GM10248 (cell line): Measurements from ENCODE around the gene BMPR1A.

Source experiments
- CTCF ChIA-PET: fragments of 300-600 bp; sonication (Branson Sonifier 250); formaldehyde crosslinking; extraction: SDS; loops from one replicate; lab custom pipeline; 2021; ENCODE audit warnings: antibody characterized with exemption; lab: Yijun Ruan, JAX
- POLR2A ChIA-PET: fragments of 350-650 bp; sonication (Branson Sonifier 250); formaldehyde crosslinking; extraction: SDS; loops from one replicate; lab custom pipeline; 2020; ENCODE audit warnings: antibody characterized with exemption; lab: Yijun Ruan, JAX
- DNase-seq: peaks from one replicate; pipeline ENCODE4 v3.0.0; 2012; ENCODE audit errors: extremely low spot score
- CTCF ChIP-seq: IDR thresholded peaks from 2 replicates; pipeline ENCODE4 v1.5.1; 2012; ENCODE audit warnings: mild to moderate bottlenecking, low read depth; ENCODE audit errors: extremely low read depth, missing control alignments, control extremely low read depth

BMPR1A gene

GRCh38 chr10:86905429-86905828, 149.0 kb downstream of the BMPR1A start:
- no peak for DNase-seq
- ChIA-PET POLR2A (no interaction called here), CTCF (interaction anchor here (1.1 kb wide), 2 partner anchors 13 to 34 kb away, joined by 3 to 4 read pairs; no protein-coding TSS in a partner anchor)
- no peak for TF ChIP-seq CTCF

GRCh38 chr10:86914734-86915133, 158.3 kb downstream of the BMPR1A start:
- no peak for DNase-seq
- no peak for TF ChIP-seq CTCF
- CTCF ChIA-PET: interaction anchor here (0.6 to 0.9 kb wide), 2 partner anchors 13 to 25 kb away, joined by 3 read pairs; no protein-coding TSS in a partner anchor
- POLR2A ChIA-PET: no interaction called here

- POLR2A ChIA-PET: no interaction called here
Measured at GRCh38 chr10:86918022-86918471, 161.6 kb downstream of the BMPR1A start.

GRCh38 chr10:86922553-86922961, 166.1 kb downstream of the BMPR1A start:
- ChIA-PET CTCF (no interaction called here), POLR2A (no interaction called here)
- no peak for DNase-seq
- no peak for TF ChIP-seq CTCF

More at GRCh38 chr10:86918022-86918471, 161.6 kb downstream of the BMPR1A start:
- CTCF ChIA-PET: interaction anchor here (1.0 to 1.3 kb wide), 4 partner anchors 9 to 518 kb away, joined by 3 read pairs; no protein-coding TSS in a partner anchor
- TF ChIP-seq CTCF: no peak
- no peak for DNase-seq

- DNase-seq: no peak
- no peak for TF ChIP-seq CTCF
- POLR2A ChIA-PET: no interaction called here
- CTCF ChIA-PET: interaction anchor here (1.0 to 5.5 kb wide), 2 partner anchors 10 to 37 kb away, joined by 3 to 30 read pairs; no protein-coding TSS in a partner anchor
Measured at GRCh38 chr10:86929468-86930380, 173.3 kb downstream of the BMPR1A start.

GRCh38 chr10:86931872-86932271, 175.5 kb downstream of the BMPR1A start:
- CTCF ChIA-PET: interaction anchor here (1.1 to 1.5 kb wide), 3 partner anchors 11 to 29 kb away, joined by 3 to 6 read pairs (median 4); no protein-coding TSS in a partner anchor
- POLR2A ChIA-PET: no interaction called here
- no peak for TF ChIP-seq CTCF
- no peak for DNase-seq
